ENCODE data around the gene MSMP.

DNA sequence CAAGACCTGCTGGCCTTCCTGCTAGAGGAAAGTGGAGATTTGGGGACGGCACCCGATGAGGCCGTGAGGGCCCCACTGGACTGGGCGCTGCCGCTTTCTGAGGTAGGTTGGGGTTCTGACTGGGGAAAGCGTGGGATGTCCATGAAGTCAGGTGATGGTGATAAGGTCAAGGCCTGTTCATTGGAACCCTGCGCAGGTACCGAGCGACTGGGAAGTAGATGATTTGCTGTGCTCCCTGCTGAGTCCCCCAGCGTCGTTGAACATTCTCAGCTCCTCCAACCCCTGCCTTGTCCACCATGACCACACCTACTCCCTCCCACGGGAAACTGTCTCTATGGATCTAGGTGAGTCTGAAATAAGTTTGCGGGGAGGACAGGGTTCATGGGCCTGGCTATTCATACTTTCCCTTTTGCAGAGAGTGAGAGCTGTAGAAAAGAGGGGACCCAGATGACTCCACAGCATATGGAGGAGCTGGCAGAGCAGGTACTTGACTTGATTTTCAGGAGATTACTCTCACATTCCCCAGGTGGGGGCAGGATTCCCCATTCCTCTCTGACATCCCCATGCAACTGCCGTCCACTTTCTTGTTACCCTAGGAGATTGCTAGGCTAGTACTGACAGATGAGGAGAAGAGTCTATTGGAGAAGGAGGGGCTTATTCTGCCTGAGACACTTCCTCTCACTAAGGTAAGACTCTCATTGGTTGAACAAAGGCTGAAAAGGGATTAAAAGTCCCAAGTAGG lies 21.1 kb downstream of the MSMP start:
- TF ChIP-seq CTCF (IDR thresholded peaks at IDR 0.05; ENCODE audit: insufficient read depth, low read length), result no peak
- TF ChIP-seq, protein P1, sequence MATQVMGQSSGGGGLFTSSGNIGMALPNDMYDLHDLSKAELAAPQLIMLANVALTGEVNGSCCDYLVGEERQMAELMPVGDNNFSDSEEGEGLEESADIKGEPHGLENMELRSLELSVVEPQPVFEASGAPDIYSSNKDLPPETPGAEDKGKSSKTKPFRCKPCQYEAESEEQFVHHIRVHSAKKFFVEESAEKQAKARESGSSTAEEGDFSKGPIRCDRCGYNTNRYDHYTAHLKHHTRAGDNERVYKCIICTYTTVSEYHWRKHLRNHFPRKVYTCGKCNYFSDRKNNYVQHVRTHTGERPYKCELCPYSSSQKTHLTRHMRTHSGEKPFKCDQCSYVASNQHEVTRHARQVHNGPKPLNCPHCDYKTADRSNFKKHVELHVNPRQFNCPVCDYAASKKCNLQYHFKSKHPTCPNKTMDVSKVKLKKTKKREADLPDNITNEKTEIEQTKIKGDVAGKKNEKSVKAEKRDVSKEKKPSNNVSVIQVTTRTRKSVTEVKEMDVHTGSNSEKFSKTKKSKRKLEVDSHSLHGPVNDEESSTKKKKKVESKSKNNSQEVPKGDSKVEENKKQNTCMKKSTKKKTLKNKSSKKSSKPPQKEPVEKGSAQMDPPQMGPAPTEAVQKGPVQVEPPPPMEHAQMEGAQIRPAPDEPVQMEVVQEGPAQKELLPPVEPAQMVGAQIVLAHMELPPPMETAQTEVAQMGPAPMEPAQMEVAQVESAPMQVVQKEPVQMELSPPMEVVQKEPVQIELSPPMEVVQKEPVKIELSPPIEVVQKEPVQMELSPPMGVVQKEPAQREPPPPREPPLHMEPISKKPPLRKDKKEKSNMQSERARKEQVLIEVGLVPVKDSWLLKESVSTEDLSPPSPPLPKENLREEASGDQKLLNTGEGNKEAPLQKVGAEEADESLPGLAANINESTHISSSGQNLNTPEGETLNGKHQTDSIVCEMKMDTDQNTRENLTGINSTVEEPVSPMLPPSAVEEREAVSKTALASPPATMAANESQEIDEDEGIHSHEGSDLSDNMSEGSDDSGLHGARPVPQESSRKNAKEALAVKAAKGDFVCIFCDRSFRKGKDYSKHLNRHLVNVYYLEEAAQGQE (IDR thresholded peaks at IDR 0.05; ENCODE audit: insufficient replicate concordance, low read depth), result no peak
